ENCODE results near the gene HELZ2.

The HELZ2 gene

GRCh38 chr20:63525185-63525584 is 48.9 kb downstream of the HELZ2 start:
- H3K27ac ChIP-seq = peak overlapping the region; percentile 29
- TF ChIP-seq ZFX (IDR thresholded peaks at IDR 0.05; ENCODE audit: borderline replicate concordance) = no peak
- TF ChIP-seq CTCF (IDR thresholded peaks at IDR 0.05) = no peak
